Stomach (tissue), 4 donors: ENCODE results near the gene HDGFL2.

ENCODE experiments used
- EP300 ChIP-seq: sonication (generic); formaldehyde crosslinking; IDR thresholded peaks from one replicate; pipeline ENCODE4 v1.6.1; 2017; ENCODE audit warnings: antibody characterized with exemption
- POLR2A ChIP-seq, 4 donors: fragments of 450-650 bp; IDR thresholded peaks; one replicate each; pipeline ENCODE4 v1.6.1; 2016; ENCODE audit warnings: antibody characterized with exemption in 4 of 4, control low read depth in 2 of 4, mild to moderate bottlenecking in 1 of 4, moderate library complexity in 1 of 4
- POLR2AphosphoS5 ChIP-seq, 3 donors: sonication (generic); formaldehyde crosslinking; IDR thresholded peaks; one replicate each; pipeline ENCODE4 v1.6.1; 2016; ENCODE audit warnings: antibody characterized with exemption in 3 of 3
- TF ChIP-seq, protein P1 (sequence below), 7 experiments: fragments of 450-650 bp in 4 of 7; fragments of 200-600 bp in 3 of 7; sonication (generic) in 3 of 7; IDR thresholded peaks; one replicate each; pipeline ENCODE4 v1.5.1; 2016 to 2019; ENCODE audit warnings: antibody characterized with exemption in 7 of 7, control low read depth in 2 of 7, mild to moderate bottlenecking in 1 of 7

DNA sequence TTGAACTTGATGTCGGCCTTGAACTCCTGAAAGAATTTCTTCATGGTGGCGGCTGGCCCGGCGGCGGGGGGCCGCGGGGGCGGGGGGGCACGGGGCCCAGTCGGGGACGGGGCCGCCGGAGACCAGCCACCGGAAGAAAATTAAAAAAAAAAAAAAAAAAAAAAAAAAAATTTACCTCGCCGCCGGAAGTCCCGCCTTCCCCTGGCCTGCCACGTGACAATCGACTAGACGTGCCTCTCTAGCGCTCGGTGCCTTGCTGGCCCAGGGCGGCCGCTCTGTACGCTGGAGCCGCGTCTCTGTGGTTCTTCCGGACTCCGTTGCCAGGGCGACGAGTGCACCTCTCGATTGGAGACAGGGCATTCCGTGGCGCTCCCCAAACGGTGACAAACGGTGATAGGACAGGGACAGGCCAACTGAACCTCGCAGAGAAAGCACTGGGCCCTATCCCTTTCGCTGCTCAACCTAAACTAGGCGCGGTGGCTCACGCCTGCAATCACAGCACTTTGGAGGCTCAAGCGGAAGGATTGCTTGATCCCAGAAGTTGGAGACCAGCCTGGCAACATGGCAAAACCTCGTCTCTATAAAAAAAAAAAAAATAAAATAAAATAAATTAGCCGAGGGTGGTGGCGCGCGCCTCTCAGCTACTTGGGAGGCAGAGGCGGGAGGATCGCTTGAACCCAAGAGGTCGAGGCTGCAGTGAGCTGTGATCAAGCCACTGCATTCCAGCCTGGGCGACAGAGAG is 14.3 kb upstream of the HDGFL2 start, which contains the start of gene UBXN6:
- TF ChIP-seq, protein P1, sequence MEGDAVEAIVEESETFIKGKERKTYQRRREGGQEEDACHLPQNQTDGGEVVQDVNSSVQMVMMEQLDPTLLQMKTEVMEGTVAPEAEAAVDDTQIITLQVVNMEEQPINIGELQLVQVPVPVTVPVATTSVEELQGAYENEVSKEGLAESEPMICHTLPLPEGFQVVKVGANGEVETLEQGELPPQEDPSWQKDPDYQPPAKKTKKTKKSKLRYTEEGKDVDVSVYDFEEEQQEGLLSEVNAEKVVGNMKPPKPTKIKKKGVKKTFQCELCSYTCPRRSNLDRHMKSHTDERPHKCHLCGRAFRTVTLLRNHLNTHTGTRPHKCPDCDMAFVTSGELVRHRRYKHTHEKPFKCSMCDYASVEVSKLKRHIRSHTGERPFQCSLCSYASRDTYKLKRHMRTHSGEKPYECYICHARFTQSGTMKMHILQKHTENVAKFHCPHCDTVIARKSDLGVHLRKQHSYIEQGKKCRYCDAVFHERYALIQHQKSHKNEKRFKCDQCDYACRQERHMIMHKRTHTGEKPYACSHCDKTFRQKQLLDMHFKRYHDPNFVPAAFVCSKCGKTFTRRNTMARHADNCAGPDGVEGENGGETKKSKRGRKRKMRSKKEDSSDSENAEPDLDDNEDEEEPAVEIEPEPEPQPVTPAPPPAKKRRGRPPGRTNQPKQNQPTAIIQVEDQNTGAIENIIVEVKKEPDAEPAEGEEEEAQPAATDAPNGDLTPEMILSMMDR (IDR thresholded peaks at IDR 0.05), result peak in 1 of 7 experiments; percentile 13
- TF ChIP-seq POLR2A (IDR thresholded peaks at IDR 0.05) (no peak), POLR2AphosphoS5 (IDR thresholded peaks at IDR 0.05) (peak; percentile 44 to 87 (median 75)), EP300 (no peak)
